ENCODE data around the gene MB.

DNA sequence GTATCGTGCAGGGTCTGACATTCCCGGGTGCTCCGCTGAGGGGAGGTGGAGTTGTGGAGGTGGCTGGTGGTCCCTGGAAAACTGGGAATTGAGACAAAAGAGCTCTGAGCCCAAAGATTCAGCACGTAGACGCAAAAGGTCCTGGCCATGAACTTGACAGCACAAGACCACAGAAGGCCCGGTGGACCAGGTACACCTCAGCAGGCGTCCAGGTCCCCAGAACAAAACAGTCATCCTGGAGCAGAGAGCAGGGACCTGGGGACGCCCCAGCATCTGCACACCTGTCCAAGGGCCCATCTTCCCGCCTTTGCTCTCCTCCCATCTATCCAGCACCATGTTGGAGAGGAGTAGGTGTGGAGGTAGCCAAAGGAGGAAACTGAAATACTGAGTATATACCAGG lies 13.8 kb upstream of the MB start:
- TF ChIP-seq EP300 (conservative IDR thresholded peaks at IDR 0.05; ENCODE audit: poor library complexity, severe bottlenecking) (no peak), RAD21 (conservative IDR thresholded peaks at IDR 0.05) (no peak), TAF1 (IDR thresholded peaks at IDR 0.05; ENCODE audit: low read depth) (no peak), EZH2 (IDR thresholded peaks at IDR 0.05; ENCODE audit: borderline replicate concordance, insufficient read depth, low read length, poor library complexity, severe bottlenecking) (no peak), MXI1 (conservative IDR thresholded peaks at IDR 0.05; ENCODE audit: poor library complexity, severe bottlenecking) (no peak), POLR2AphosphoS5 (IDR thresholded peaks at IDR 0.05) (no peak)
- TF ChIP-seq, protein P1, sequence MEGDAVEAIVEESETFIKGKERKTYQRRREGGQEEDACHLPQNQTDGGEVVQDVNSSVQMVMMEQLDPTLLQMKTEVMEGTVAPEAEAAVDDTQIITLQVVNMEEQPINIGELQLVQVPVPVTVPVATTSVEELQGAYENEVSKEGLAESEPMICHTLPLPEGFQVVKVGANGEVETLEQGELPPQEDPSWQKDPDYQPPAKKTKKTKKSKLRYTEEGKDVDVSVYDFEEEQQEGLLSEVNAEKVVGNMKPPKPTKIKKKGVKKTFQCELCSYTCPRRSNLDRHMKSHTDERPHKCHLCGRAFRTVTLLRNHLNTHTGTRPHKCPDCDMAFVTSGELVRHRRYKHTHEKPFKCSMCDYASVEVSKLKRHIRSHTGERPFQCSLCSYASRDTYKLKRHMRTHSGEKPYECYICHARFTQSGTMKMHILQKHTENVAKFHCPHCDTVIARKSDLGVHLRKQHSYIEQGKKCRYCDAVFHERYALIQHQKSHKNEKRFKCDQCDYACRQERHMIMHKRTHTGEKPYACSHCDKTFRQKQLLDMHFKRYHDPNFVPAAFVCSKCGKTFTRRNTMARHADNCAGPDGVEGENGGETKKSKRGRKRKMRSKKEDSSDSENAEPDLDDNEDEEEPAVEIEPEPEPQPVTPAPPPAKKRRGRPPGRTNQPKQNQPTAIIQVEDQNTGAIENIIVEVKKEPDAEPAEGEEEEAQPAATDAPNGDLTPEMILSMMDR (IDR thresholded peaks at IDR 0.05; ENCODE audit: poor library complexity, severe bottlenecking), result no peak
- TF ChIP-seq, protein P2, sequence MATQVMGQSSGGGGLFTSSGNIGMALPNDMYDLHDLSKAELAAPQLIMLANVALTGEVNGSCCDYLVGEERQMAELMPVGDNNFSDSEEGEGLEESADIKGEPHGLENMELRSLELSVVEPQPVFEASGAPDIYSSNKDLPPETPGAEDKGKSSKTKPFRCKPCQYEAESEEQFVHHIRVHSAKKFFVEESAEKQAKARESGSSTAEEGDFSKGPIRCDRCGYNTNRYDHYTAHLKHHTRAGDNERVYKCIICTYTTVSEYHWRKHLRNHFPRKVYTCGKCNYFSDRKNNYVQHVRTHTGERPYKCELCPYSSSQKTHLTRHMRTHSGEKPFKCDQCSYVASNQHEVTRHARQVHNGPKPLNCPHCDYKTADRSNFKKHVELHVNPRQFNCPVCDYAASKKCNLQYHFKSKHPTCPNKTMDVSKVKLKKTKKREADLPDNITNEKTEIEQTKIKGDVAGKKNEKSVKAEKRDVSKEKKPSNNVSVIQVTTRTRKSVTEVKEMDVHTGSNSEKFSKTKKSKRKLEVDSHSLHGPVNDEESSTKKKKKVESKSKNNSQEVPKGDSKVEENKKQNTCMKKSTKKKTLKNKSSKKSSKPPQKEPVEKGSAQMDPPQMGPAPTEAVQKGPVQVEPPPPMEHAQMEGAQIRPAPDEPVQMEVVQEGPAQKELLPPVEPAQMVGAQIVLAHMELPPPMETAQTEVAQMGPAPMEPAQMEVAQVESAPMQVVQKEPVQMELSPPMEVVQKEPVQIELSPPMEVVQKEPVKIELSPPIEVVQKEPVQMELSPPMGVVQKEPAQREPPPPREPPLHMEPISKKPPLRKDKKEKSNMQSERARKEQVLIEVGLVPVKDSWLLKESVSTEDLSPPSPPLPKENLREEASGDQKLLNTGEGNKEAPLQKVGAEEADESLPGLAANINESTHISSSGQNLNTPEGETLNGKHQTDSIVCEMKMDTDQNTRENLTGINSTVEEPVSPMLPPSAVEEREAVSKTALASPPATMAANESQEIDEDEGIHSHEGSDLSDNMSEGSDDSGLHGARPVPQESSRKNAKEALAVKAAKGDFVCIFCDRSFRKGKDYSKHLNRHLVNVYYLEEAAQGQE (IDR thresholded peaks at IDR 0.05; ENCODE audit: borderline replicate concordance), result no peak

All from neural cell (in vitro differentiated cells).